ENCODE results near the gene C19orf38.

DNA sequence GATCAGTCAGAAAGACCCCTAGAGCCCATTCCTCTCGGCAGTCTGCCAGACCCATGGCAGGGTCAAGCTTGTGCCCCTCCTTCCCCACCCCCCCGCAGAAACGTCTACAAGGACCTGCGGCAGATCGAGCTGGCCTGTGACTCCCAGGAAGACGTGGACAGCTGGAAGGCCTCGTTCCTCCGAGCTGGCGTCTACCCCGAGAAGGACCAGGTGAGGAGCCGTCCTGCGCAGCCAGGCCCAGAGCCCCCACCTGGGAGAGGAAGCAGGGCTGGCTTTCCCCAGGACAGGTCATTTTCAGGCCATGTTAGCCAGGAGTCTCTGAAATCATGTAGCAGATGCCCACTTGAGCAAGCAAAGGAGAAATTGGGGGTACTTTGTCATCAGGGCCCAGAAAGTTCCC, 24.5 kb upstream of the C19orf38 start:
- TF ChIP-seq, protein P1, sequence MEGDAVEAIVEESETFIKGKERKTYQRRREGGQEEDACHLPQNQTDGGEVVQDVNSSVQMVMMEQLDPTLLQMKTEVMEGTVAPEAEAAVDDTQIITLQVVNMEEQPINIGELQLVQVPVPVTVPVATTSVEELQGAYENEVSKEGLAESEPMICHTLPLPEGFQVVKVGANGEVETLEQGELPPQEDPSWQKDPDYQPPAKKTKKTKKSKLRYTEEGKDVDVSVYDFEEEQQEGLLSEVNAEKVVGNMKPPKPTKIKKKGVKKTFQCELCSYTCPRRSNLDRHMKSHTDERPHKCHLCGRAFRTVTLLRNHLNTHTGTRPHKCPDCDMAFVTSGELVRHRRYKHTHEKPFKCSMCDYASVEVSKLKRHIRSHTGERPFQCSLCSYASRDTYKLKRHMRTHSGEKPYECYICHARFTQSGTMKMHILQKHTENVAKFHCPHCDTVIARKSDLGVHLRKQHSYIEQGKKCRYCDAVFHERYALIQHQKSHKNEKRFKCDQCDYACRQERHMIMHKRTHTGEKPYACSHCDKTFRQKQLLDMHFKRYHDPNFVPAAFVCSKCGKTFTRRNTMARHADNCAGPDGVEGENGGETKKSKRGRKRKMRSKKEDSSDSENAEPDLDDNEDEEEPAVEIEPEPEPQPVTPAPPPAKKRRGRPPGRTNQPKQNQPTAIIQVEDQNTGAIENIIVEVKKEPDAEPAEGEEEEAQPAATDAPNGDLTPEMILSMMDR (IDR thresholded peaks at IDR 0.05), result no peak
- TF ChIP-seq POLR2A (IDR thresholded peaks at IDR 0.05), result no peak
